Prostate gland (tissue), 2 donors: ENCODE data around the gene DCP1A.

Experiments used
- POLR2A ChIP-seq: fragments of 450-650 bp; IDR thresholded peaks from one replicate; pipeline ENCODE4 v1.6.1; 2016; ENCODE audit warnings: antibody characterized with exemption, mild to moderate bottlenecking
- POLR2AphosphoS5 ChIP-seq: sonication (generic); formaldehyde crosslinking; IDR thresholded peaks from one replicate; pipeline ENCODE4 v1.6.1; 2017; ENCODE audit warnings: antibody characterized with exemption
- TF ChIP-seq, protein P1 (sequence below), 4 experiments: fragments of 200-600 bp in 2 of 4; fragments of 450-650 bp in 2 of 4; sonication (generic) in 2 of 4; IDR thresholded peaks; 1 replicate in 3 of 4; 2 replicates in 1 of 4; pipeline ENCODE4 v1.5.1; 2016 to 2019; ENCODE audit warnings: antibody characterized with exemption in 4 of 4, mild to moderate bottlenecking in 2 of 4, moderate library complexity in 2 of 4

DNA sequence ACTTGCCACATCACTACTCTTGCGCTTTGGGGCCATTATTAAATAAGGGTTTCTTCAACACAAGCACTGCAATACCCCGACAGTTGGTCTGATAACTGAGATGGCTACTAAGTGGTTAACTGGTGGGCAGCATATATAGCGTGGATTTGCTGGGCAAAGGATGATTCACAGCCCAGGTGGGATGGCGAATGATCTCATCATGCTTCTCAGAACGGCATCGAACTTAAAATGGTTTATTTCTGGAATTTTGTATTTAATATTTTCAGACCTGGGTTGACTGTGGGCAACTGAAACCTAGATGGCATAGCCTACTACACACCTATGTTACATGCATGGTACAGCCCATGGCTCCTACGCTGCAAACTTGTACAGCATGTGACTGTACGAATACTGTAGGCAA is 64.8 kb downstream of the DCP1A start:
- TF ChIP-seq, protein P1, sequence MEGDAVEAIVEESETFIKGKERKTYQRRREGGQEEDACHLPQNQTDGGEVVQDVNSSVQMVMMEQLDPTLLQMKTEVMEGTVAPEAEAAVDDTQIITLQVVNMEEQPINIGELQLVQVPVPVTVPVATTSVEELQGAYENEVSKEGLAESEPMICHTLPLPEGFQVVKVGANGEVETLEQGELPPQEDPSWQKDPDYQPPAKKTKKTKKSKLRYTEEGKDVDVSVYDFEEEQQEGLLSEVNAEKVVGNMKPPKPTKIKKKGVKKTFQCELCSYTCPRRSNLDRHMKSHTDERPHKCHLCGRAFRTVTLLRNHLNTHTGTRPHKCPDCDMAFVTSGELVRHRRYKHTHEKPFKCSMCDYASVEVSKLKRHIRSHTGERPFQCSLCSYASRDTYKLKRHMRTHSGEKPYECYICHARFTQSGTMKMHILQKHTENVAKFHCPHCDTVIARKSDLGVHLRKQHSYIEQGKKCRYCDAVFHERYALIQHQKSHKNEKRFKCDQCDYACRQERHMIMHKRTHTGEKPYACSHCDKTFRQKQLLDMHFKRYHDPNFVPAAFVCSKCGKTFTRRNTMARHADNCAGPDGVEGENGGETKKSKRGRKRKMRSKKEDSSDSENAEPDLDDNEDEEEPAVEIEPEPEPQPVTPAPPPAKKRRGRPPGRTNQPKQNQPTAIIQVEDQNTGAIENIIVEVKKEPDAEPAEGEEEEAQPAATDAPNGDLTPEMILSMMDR (IDR thresholded peaks at IDR 0.05): no peak
- TF ChIP-seq POLR2AphosphoS5 (no peak), POLR2A (no peak)
